PFSK-1 (cell line): ENCODE data around the gene RNF6.

Source experiments
- POLR2AphosphoS5 ChIP-seq: IDR thresholded peaks from 2 replicates; pipeline ENCODE4 v1.6.1; 2012; ENCODE audit warnings: low read depth, mild to moderate bottlenecking, control low read depth, low read length, moderate library complexity
- SIN3A ChIP-seq: IDR thresholded peaks from 2 replicates; pipeline ENCODE4 v1.6.1; 2012; ENCODE audit warnings: mild to moderate bottlenecking, low read length, moderate library complexity, borderline replicate concordance; ENCODE audit not compliant: insufficient read depth
- TAF1 ChIP-seq: IDR thresholded peaks from 2 replicates; pipeline ENCODE4 v1.6.1; 2012; ENCODE audit warnings: low read length, control low read depth, borderline replicate concordance; ENCODE audit not compliant: insufficient read depth
- TF ChIP-seq, protein P1 (sequence below), 2 experiments: IDR thresholded peaks; 2 replicates each; pipeline versions ENCODE4 v1.6.1 to v1.8.0; 2011 to 2012; ENCODE audit warnings: low read depth in 2 of 2, low read length in 2 of 2, control low read depth in 1 of 2, inconsistent platforms in 1 of 2, mild to moderate bottlenecking in 1 of 2, moderate library complexity in 1 of 2; ENCODE audit not compliant: insufficient read depth in 1 of 2

- TF ChIP-seq SIN3A (no peak), TAF1 (no peak), POLR2AphosphoS5 (no peak)
- TF ChIP-seq, protein P1, sequence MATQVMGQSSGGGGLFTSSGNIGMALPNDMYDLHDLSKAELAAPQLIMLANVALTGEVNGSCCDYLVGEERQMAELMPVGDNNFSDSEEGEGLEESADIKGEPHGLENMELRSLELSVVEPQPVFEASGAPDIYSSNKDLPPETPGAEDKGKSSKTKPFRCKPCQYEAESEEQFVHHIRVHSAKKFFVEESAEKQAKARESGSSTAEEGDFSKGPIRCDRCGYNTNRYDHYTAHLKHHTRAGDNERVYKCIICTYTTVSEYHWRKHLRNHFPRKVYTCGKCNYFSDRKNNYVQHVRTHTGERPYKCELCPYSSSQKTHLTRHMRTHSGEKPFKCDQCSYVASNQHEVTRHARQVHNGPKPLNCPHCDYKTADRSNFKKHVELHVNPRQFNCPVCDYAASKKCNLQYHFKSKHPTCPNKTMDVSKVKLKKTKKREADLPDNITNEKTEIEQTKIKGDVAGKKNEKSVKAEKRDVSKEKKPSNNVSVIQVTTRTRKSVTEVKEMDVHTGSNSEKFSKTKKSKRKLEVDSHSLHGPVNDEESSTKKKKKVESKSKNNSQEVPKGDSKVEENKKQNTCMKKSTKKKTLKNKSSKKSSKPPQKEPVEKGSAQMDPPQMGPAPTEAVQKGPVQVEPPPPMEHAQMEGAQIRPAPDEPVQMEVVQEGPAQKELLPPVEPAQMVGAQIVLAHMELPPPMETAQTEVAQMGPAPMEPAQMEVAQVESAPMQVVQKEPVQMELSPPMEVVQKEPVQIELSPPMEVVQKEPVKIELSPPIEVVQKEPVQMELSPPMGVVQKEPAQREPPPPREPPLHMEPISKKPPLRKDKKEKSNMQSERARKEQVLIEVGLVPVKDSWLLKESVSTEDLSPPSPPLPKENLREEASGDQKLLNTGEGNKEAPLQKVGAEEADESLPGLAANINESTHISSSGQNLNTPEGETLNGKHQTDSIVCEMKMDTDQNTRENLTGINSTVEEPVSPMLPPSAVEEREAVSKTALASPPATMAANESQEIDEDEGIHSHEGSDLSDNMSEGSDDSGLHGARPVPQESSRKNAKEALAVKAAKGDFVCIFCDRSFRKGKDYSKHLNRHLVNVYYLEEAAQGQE (IDR thresholded peaks at IDR 0.05; ENCODE audit: insufficient read depth in 1 of 2, low read depth in 2 of 2, low read length in 2 of 2) = no peak
Measured at GRCh38 chr13:26185720-26186117, 36.4 kb downstream of the RNF6 start.
